GM12878 (cell line): ENCODE data around the gene SFTPB. TPM values are rescaled to one million over a fixed set of nuclear protein-coding genes. Genes with fewer than 3 reads are reported as not detected.

Experiments
- ATF3 ChIP-seq: IDR thresholded peaks from 2 replicates; pipeline ENCODE4 v1.6.1; 2011; ENCODE audit warnings: low read depth, mild to moderate bottlenecking, low read length, moderate library complexity, borderline replicate concordance; ENCODE audit errors: extremely low read depth
- BHLHE40 ChIP-seq, 2 experiments: fragments of 450-650 bp in 1 of 2; IDR thresholded peaks; 2 replicates each; pipeline ENCODE4 v1.6.1; 2011 to 2017; ENCODE audit warnings: low read depth in 2 of 2, borderline replicate concordance in 1 of 2, improper control_type of control experiment in 1 of 2, low read length in 1 of 2, mild to moderate bottlenecking in 1 of 2
- EED ChIP-seq: sonication (generic); IDR thresholded peaks from 2 replicates; pipeline ENCODE4 v1.6.1; 2016; ENCODE audit warnings: antibody characterized with exemption, low read depth
- EZH2 ChIP-seq: IDR thresholded peaks from 2 replicates; pipeline ENCODE4 v1.6.1; 2012; ENCODE audit warnings: low read depth, mild to moderate bottlenecking, control low read depth, inconsistent platforms, low read length, borderline replicate concordance; ENCODE audit not compliant: control insufficient read depth
- LARP7 ChIP-seq: fragments of 450-650 bp; IDR thresholded peaks from 2 replicates; pipeline ENCODE4 v1.6.1; 2017; ENCODE audit warnings: mild to moderate bottlenecking
- MEF2A ChIP-seq: IDR thresholded peaks from 2 replicates; pipeline ENCODE4 v1.6.1; 2011; ENCODE audit warnings: low read depth, mild to moderate bottlenecking, low read length, moderate library complexity; ENCODE audit not compliant: insufficient read depth
- MEF2B ChIP-seq: fragments of 450-650 bp; IDR thresholded peaks from 2 replicates; pipeline ENCODE4 v1.6.1; 2018; ENCODE audit warnings: mild to moderate bottlenecking, moderate library complexity; ENCODE audit not compliant: partially characterized antibody, poor library complexity, severe bottlenecking
- RFX5 ChIP-seq: IDR thresholded peaks from 2 replicates; pipeline ENCODE4 v1.6.1; 2011; ENCODE audit warnings: low read depth, low read length, improper control_type of control experiment
- STAT3 ChIP-seq: IDR thresholded peaks from 2 replicates; pipeline ENCODE4 v1.6.1; 2011; ENCODE audit warnings: low read depth, low read length, improper control_type of control experiment
- YBX1 ChIP-seq: fragments of 450-650 bp; IDR thresholded peaks from 2 replicates; pipeline ENCODE4 v1.6.1; 2016; ENCODE audit warnings: antibody characterized with exemption
- ZNF622 ChIP-seq: fragments of 450-650 bp; IDR thresholded peaks from 2 replicates; pipeline ENCODE4 v1.6.1; 2017; ENCODE audit warnings: mild to moderate bottlenecking, inconsistent platforms
- polyA plus RNA-seq, 11 experiments: library from polyadenylated mRNA; depleted of rRNA in 4 of 11; unstranded in 6 of 11; stranded (reverse) in 5 of 11; fragments of >200 nt; fragmentation: Nextera tagmentation in 4 of 11; fragmentation: Illumina TruSeq in 1 of 11; extraction: Ambion mirVana in 4 of 11; extraction: Trizol in 1 of 11; gene quantifications; 1 replicate in 1 of 11; 2 replicates in 10 of 11; pipeline versions ENCODE4 v1.2.1 to v1.2.3, GENCODE V29; 2011 to 2016; ENCODE audit warnings: inconsistent platforms in 2 of 11, missing spikeins in 2 of 11, low read depth in 1 of 11
- total RNA-seq, 4 experiments: library from RNA; depleted of rRNA in 3 of 4; stranded (reverse); fragments of >200 nt in 3 of 4; fragmentation: Illumina TruSeq in 1 of 4; extraction: Trizol in 1 of 4; gene quantifications; 2 replicates each; pipeline versions ENCODE4 v1.2.1 to v1.2.3, GENCODE V29; 2013 to 2021
- TF ChIP-seq, protein P1 (sequence below): IDR thresholded peaks from 2 replicates; pipeline ENCODE4 v1.6.1; 2012; ENCODE audit warnings: low read depth, low read length, improper control_type of control experiment

SFTPB gene
- total and polyA plus RNA-seq, 10 of the 15 experiments (the other 5 are each of a cell fraction or from before 2014, with no cell fraction given): 0.02 to 5.3 TPM; not detected in 8

GRCh38 chr2:85707304-85707703 is 39.3 kb upstream of the SFTPB start (continued):
- TF ChIP-seq YBX1 (no peak), BHLHE40 (IDR thresholded peaks at IDR 0.05; ENCODE audit: borderline replicate concordance in 1 of 2, low read depth in 2 of 2, low read length in 1 of 2) (peak; percentile 56 to 77; a peak in 3 of 4 replicates), RFX5 (0 out of 2 replicates have a peak, but pooled peaks have one; percentile 31), STAT3 (no peak), MEF2B (no peak), EZH2 (no peak), ZNF622 (no peak), LARP7 (no peak), EED (no peak), ATF3 (no peak), MEF2A (no peak)
- TF ChIP-seq, protein P1, sequence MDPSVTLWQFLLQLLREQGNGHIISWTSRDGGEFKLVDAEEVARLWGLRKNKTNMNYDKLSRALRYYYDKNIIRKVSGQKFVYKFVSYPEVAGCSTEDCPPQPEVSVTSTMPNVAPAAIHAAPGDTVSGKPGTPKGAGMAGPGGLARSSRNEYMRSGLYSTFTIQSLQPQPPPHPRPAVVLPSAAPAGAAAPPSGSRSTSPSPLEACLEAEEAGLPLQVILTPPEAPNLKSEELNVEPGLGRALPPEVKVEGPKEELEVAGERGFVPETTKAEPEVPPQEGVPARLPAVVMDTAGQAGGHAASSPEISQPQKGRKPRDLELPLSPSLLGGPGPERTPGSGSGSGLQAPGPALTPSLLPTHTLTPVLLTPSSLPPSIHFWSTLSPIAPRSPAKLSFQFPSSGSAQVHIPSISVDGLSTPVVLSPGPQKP: no peak
